HG03558 (cell line): ENCODE measurements around the gene FYN.

Experiments
- ATAC-seq: cut with Tn5 transposase; IDR thresholded peaks from one replicate; pipeline ENCODE4 v1.9.1; 2021; ENCODE audit warnings: moderate number of reproducible peaks; ENCODE audit not compliant: unreplicated experiment; ENCODE audit errors: extremely low read depth

FYN gene

DNA sequence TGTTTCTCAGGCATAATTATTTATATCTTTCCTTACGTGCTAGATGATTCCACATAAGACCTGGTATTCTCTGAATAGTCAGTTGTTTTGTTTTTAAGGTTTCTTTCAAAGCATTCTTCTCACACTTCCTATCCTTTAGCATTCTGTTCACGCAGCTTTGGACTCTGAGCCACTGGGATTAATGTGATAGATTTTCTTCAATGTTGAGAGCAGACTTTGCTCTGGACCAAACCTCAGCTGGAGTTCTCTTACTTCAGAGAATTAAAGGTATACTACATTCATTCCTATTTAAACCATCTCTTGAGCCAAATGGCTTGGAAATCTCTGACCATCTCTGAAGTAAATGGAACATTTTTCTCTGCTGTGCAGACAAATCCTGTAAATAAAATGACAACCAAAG, 196.9 kb downstream of the FYN start:
- no peak for ATAC-seq

DNA sequence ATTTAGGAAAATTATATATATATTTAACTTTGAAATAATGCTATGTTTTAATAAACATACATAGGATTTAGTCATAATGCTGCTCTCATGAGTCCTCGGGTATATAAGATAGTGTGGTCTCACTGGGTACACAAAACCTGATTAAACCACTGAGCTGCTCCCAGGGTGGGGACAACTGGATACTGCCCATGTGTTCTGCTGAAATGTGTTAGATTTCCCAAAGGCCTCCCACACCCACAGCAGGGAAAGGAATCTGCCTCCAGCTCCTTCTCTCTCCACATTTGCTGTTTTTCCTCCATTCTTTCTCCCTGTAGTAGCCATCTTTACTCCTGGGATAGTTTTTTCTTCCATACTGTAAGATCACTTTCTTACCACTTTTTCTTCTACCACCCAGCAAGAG, 198.4 kb downstream of the FYN start:
- ATAC-seq, result no peak

DNA sequence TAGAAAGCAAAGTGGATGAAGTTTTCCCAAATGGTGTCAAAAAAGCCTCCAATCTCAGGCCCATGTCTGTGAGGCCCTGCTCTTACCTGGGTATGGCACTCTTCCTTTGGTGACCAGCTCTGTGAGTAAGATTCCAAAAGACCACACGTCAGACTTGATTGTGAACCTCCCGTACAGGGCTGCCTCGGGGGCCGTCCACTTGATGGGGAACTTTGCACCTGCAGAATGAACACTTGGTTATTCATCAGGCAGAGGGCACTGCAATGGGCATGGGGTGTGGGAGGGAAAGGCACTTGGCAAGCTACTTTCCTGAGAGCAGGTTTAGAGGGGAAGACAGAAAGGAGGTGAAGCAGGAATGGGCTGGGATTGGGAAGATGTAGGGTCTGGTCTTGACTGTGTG, 198.8 kb downstream of the FYN start:
- ATAC-seq, result no peak

DNA sequence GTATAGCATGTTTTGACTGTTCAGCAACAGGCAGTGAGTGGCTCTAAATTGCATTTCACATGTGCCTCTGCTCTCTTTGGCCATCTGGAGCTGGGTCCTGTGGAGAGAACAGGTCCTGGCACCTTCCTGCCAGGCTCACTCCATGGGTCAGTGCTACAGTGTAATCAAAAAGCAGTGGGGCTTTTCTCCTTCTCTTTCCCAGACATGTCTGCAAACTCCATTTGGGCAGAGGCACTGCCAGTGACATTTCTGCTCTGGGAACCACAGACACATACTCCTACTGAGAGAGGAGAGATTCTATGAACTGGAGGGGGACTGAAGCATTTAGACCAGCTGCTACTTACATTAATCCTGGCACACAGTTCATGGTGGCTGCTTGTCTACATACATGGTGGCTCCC, 199.3 kb downstream of the FYN start:
- no peak for ATAC-seq

DNA sequence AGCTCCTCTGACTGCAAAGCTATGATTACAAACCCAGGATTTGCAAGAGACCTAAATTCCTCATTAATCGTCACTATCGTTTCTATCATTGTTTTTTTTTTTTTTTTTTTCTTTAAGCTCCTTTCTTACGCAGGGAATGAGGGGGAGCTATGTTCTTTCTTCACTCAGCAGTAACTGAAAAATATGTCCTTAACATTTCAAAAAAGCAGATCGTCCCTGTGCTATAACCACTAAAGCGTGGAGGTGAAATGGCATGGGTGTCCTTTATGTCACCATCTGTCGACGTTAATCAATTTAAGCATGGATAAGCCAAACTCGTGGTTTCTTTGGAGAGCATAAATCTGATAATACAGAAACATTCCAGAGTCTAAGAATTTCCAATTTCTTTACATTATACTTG, 199.7 kb downstream of the FYN start:
- no peak for ATAC-seq

DNA sequence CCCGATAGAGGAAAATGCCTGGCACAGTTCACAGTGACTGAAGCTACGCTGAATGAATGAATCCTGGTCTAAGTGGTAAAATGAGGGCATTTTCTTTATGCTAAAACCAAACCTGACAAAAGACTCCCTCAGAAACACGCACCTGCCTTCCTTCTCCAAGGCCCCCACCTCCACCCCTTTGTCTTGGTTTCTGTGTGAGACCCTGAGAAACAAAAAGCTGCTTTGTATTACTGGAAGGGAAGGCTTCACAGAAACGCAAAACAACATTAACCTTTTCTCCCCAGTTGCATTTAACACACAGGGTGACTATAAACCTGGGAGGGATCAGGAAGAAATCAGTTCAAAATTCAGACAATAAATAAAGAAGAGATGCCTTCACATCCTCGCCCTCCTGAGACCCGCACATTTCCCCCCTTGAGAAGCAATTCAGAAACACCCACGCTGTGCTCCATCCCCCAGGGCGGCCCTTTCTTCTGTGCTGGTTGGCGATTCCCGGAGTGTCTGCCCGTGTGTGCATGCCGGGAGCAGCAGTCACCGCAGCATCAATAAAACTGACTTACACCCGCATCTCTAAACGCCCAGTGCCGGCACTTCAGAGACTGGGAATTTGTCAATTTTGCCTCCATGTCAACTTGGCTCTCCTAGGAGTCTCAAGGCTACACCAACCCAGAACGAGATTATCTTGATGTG, 200.3 kb downstream of the FYN start:
- ATAC-seq, result no peak

DNA sequence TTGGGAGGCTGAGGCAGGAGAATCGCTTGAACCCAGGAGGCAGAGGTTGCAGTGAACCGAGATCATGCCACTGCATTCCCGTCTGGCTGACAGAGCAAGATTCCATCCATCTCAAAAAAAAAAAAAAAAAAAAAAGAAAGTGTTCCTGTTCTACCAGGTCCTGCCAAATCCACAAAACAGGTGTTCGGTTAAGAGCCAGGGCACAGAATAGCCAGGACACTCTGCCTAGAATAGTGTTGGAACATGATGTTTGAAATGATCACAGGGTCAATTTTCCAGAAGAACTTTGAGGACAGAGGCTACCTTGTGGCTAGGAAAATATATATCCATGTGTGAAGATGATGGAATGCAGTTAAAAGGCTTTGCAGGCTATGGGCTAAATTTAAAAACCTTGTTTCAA, 203.9 kb downstream of the FYN start:
- no peak for ATAC-seq

DNA sequence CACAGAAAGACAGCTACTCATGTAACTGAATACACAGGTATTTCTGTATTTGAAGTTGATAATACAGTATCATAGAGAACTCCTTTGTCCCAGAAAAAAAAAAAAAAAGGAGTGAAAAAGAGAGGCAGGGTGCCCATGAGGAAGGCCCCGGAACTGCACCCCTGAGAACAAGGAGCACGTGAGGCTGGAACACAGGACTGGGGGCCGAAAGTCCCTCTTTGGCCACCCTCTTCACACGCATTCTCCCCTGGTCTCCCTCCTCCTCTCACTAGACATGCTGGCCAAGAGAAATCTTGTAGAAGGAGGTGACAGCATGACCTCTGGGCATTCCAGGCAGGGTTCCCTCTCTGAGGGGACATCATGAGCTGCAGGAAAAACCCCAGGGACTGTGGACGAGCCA, 204.8 kb downstream of the FYN start:
- ATAC-seq, result no peak

DNA sequence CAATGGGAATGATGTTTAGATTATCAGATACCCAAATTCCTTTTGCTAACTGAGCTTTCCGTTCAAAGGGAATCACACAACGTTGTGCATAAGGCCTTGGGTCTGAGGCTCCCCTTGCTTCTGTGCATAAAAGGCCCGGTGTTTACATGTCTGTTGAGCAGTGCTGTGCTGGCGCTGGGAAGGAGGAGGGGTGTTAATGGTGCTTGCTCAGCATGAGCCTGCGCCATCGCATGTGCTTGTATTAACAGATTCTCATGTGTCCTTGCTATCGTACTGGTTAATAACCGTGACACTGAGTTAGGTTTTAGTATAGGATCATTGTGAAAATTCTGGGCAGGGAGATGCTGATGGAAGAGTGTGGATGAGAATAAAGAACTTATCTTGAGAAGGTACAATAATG, 205.3 kb downstream of the FYN start:
- ATAC-seq, result no peak

DNA sequence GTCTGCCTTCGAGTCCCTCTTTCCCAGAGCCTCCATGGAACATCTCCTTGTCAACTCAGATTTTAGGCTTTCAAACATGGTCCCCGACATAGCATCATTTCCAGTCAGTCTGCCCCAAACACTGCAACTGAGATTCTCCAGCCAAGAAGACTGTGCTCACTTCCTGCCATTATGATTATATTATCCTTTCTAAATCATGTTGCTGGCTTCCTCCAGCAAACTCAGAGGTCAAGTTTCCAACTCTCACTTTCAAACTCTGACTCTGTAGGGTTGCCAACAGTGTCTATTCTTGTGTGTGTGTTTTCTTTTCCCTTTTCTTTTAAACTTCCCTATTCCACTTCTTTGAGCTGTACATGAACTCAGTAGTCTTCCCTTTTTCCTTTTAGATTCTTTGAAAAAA, 206.4 kb downstream of the FYN start:
- no peak for ATAC-seq

DNA sequence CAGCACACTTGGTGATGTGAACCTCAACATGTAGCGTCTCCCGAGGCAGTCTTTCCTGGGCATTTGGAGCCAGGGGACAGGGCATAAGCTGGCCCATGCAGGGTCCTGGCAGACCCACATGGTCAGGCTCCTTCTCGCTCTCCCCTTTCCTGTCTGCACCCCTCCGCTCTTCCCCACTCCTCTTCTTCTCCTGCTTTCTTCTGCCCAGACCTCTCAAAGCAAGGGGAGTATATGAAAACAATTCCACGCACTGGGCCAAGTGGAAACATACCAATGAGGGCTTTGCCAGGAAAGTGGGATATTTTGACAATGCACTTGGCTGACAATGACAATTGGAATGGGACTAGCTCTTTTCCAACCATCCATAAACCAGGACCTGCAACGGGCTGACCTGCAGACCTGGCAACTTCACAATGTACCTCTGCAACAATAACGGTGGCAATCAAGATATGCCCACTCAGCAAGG, 208.7 kb downstream of the FYN start:
- ATAC-seq, result no peak

DNA sequence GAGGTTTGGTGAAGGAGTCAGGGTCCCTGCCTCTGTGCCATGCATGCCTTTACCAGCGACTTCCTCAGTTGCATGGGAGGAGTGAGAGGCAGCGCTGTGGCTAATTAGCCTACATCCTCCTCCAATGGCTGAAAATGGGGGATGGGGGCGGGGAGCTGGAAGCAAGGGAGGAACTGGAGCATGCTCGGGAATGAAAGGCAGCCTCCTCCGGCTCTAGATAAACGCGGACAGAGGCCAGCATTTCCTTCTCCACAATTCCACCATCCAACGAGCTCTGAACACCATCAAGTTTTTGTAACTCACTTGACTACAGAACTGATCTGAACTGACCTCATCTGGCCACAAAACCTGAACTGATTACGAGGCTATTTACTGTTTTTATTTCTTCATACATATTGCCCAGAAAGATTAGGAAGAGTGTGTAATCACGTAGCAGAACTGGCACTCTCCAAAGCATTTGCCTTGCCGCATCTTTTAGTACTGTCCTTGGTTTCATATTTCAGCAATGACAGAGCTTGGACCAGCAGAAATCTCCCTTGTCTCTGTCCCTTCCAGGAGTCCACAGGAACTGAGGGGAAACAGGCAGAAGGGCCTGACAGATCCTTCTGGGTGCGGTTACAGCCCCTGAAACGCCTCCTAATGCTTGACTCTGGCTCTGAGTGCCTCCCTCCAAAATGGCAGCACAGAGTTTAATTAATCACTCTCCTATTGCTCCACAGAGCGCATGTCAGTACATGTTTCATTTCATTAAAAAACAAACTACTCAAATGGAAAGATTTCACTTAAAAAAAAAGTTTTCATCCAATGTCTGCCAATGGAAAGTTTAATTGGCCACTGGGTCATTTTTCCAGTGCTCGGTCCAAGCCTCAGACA, 209.3 kb downstream of the FYN start:
- no peak for ATAC-seq

DNA sequence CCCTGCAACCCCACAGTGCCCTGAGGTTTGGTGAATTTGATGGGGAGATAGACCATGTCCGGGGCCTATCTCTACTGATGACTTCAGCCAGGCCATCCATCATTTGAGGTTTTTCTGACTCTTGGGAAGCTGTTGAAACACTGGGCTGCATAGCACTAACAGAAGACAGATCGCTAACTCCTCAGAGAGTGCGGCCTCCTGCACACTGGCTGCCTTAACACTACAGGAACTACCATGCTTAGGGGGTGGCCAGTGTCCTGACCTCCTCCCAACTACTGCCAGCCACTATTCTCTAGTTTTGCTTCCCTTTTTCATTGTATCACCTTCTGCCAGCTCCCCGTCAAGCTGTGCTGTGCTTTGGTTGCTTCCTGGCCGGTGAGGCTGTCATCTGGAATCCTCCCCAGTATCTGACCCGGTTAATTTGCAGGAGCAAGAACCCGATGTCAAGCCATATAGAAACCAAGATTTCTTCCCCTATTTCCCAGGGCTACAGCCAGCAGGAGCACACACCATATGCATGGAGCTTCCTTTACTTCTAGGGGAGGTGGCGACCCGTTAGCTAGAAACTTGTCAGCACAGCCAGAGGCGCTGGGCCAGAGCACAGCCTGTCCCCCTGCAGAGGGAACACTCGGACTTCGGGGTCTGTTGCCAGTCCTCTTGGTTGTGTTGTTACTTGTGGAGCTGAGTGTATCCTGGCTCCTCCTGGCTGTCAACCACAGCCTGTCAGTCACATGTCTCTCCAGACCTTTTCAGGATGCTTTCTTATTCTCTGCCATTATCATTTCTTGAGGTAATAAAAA, 210.3 kb downstream of the FYN start:
- ATAC-seq, result no peak

DNA sequence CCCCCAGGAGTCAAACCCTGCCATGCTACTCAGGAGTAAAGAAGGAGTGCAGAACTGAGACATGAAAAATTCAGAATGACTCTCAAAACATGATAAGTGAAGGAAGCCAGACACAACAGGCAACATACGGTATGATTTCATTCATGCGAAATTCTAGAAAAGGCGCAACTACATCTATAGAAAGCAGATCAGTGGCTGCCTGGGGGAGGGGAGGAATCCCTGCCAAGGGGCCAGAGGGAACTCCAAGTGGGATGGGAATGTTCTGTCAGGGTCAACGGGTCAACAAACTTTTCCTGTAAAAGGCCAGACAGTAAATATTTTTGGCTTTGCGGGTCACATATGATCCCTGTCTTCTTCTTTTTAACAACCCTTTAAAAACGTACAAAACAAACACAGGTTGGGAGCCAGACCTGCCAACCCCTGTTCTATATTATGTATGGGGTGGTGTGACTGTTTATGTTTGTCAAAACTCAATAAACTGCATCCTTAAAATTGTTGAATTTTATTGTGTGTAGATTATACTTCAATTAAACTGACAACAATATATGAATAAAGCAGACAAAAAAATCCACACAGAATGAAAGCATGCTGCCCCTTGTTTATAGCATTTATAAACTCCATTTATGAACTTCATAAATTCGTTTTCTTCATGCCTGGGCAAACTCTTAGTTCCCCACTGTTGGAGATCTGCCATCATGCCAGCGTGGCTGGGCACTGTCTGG, 211.0 kb downstream of the FYN start:
- ATAC-seq, result no peak

DNA sequence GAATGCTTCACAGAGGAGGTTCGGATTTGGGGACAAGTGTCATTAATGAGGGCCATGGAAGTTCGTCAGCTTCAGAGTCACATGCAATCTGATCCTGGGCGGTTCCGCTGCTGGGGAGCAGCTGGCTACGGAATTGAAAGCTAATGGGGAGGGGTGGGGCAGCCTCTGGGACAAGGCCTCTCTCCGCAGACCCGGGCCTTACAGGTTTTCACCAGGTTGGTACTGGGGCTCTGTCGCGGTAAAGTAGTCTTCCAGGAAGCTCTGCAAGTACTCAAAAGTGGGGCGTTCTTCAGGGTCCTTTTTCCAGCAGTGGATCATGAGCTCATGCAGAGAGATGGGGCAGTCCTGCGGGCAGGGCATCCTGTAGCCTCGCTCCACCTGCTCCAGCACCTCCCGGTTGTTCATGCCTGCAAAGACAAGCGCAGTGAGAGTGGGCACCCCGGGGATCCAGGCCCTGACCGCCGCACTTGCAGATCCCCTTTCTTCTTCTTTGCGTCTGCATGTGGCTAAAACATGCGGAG, 211.7 kb downstream of the FYN start:
- no peak for ATAC-seq

DNA sequence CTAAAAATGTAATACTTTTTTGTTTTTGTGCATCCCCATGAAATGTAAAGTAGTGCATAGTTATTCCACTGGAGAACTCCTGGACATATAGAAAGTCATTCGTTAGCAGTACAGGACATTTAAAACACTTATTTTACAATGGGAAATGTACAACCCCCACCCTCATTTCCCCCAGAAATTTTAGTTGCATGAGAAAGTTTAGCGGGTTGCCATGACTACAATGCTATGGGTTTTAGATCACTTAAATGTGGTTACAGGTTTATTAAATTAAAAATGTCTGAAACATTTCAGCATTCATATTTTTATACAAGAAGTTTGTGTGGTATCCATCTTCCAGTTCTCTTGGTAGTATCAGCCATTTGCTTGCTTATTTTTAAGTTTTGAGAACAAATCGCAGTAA, 212.7 kb downstream of the FYN start:
- no peak for ATAC-seq

DNA sequence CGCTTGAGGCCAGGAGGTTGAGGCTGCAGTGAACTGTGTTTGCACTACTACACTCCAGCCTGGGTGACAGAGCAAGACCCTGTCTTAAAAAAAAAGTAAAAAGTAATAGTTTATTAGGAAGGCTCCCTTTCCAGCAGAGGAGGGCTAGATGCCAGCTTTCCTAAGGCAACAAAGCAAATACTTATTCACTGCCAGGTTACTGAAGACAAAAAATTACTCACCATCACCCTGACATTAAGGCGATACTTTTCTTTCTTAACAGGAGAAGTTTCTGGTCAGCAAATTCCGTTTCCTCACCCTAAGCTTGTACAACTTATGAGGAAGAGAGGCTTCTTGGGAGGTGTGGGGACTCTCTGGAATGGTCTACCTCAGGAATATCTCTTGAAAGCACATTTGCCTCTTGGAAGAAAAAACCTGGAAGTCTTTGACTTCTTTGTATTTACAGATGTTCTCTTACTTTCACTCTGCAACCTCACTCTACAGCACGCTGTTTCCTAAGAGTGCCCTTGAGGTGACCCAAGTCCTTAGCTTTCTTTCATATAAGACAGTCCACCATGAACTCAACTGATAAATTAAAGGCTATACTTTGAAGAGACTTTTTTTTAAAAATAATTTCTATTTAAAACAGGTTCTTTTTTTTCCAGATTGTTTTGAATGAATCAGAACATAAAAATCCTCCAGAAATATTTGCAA, 214.6 kb downstream of the FYN start:
- no peak for ATAC-seq

DNA sequence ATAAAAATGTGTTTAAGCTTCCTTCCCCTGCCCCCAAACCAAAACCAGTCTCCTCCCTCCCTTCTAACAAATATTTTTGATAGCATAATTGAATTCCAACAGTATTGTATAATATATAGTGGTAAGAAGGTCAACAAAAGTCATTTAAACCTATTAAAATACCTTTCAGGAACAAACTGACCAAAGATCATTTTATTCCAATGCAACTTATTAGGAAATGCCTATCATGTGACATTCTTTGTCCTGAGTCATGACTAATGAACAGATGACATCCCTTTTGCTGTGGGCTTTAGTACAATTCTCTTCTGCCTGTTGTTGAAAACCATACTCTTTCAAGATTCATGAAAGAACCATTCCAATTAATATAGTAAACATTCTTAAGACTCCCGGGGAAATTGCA, 216.1 kb downstream of the FYN start:
- ATAC-seq, result no peak

DNA sequence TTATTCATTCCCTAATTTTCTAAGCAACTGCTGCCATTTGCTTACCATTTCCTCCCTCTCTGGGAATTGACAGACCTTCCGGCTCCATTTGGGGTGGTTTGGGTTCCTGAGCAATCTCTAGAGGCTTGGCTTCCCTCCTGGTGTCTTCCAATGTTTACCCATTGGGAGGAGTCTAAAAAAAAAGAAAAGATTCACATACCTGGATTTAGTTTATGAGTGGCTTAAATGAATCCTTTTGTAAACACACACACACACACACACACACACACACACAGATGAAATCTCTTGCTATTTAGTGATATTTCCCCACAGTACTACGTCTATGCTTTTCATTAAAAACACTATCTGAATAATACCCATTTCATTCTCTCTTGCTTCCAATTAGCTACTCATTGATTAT, 219.3 kb downstream of the FYN start:
- no peak for ATAC-seq

DNA sequence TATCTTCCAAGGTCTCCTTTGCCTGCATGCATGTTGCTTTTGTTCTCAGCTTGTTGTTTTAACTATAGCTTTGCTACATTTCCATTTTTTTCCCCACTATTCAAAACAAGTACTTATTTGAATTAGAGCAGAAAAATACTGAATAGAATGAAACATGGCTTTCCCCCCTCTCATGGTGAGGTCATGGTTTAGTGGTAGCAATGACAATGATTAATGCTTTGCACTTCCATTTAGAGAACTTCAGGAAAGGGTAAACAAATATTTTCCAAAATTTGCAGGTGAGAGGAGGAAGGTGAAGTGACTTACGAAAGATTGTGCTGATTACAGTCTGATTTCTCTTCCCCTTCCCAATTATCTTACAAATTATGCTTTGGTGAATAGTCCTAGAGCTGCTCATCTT, 219.8 kb downstream of the FYN start:
- no peak for ATAC-seq
